GM12878 (cell line): Measurements from ENCODE around the gene NAA25. TPM values are rescaled to one million over a fixed set of nuclear protein-coding genes. Genes with fewer than 3 reads are reported as not detected.

Experiments used
- ATAC-seq: fragments of 200-7000 bp; cut with Tn5 transposase; 3 replicates; pipeline ENCODE4 v1.9.1; 2020; ENCODE audit warnings: mild to moderate bottlenecking, moderate library complexity
- BruUV-seq: library from RNA; stranded (reverse); fragments of 400-500 nt; replicated peaks from 2 replicates; lab custom pipeline; 2021; lab: Mats Ljungman, UMichigan
- CTCF ChIA-PET: fragments of 300-600 bp; sonication (Branson Sonifier 250); formaldehyde crosslinking; extraction: SDS; loops from one replicate; lab custom pipeline; 2021; ENCODE audit warnings: inconsistent platforms; lab: Yijun Ruan, JAX
- POLR2A ChIA-PET: fragments of 350-600 bp; formaldehyde crosslinking; extraction: SDS; loops from one replicate; lab custom pipeline; 2021; ENCODE audit warnings: inconsistent platforms; lab: Charles Lee
- RAD21 ChIA-PET: fragments of 300-600 bp; sonication (Branson Sonifier 250); formaldehyde crosslinking; loops from one replicate; lab custom pipeline; 2023; ENCODE audit warnings: antibody characterized with exemption; ENCODE audit not compliant: unreplicated experiment; lab: Charles Lee
- SMC1A ChIA-PET: fragments of 300-600 bp; sonication (Branson Sonifier 250); formaldehyde crosslinking; loops from one replicate; lab custom pipeline; 2023; ENCODE audit not compliant: unreplicated experiment, uncharacterized antibody; lab: Charles Lee
- DNase-seq: peaks from one replicate; pipeline ENCODE4 v3.0.0-alpha.2; 2011; ENCODE audit warnings: low read depth, low spot score
- FAIRE-seq: peaks from 3 replicates; lab custom pipeline; 2011; peaks lifted over from hg19 to GRCh38; lab: Jason Lieb, UNC
- H2AFZ ChIP-seq: 2 replicates; pipeline ENCODE4 v1.6.0; 2011; ENCODE audit warnings: low read depth, low read length, control low read depth; ENCODE audit not compliant: control insufficient read depth
- H3K27ac ChIP-seq: 2 replicates; pipeline ENCODE4 v1.5.1; 2011; ENCODE audit warnings: control low read depth; ENCODE audit not compliant: control insufficient read depth, insufficient read depth
- H3K27me3 ChIP-seq, 2 experiments: replicated peaks in 1 of 2; 2 replicates each; pipeline versions ENCODE4 v1.6.0 to v1.6.1; 2011; ENCODE audit warnings: low read length in 1 of 2; ENCODE audit not compliant: control insufficient read depth in 2 of 2, insufficient read depth in 2 of 2
- H3K36me3 ChIP-seq, 2 experiments: 2 replicates each; pipeline ENCODE4 v1.5.1; 2011; ENCODE audit warnings: low read length in 1 of 2; ENCODE audit not compliant: control insufficient read depth in 2 of 2, insufficient read depth in 2 of 2
- H3K4me1 ChIP-seq: 2 replicates; pipeline ENCODE4 v1.6.1; 2011; ENCODE audit warnings: mild to moderate bottlenecking, low read length, moderate library complexity, mixed read lengths; ENCODE audit not compliant: control insufficient read depth, insufficient read depth
- H3K4me2 ChIP-seq: 2 replicates; pipeline ENCODE4 v1.6.0; 2011; ENCODE audit warnings: control low read depth; ENCODE audit not compliant: control insufficient read depth, insufficient read depth
- H3K4me3 ChIP-seq: fragments of 200-600 bp; sonication (generic); 2 replicates; pipeline ENCODE4 v1.5.1; 2016
- H3K79me2 ChIP-seq: 2 replicates; pipeline ENCODE4 v1.6.0; 2011; ENCODE audit warnings: low read length; ENCODE audit not compliant: control insufficient read depth, insufficient read depth
- H3K9ac ChIP-seq: 2 replicates; pipeline ENCODE4 v1.8.0; 2011; ENCODE audit warnings: low read length, control low read depth, mixed read lengths; ENCODE audit not compliant: control insufficient read depth, insufficient read depth
- H3K9me3 ChIP-seq: replicated peaks from 3 replicates; pipeline ENCODE4 v1.5.1; 2011; ENCODE audit warnings: mild to moderate bottlenecking, low read length; ENCODE audit not compliant: control insufficient read depth, insufficient read depth
- H4K20me1 ChIP-seq: 2 replicates; pipeline ENCODE4 v1.6.0; 2011; ENCODE audit not compliant: control insufficient read depth, insufficient read depth
- BRCA1 ChIP-seq: IDR thresholded peaks from 2 replicates; pipeline ENCODE4 v1.6.1; 2011; ENCODE audit warnings: low read depth, low read length, improper control_type of control experiment
- HDAC2 ChIP-seq: fragments of 200-600 bp; sonication (generic); IDR thresholded peaks from 2 replicates; pipeline ENCODE4 v1.6.1; 2017
- JUNB ChIP-seq: IDR thresholded peaks from 2 replicates; pipeline ENCODE4 v1.6.1; 2016; ENCODE audit warnings: antibody characterized with exemption, mild to moderate bottlenecking
- MEF2A ChIP-seq: IDR thresholded peaks from 2 replicates; pipeline ENCODE4 v1.6.1; 2011; ENCODE audit warnings: low read depth, mild to moderate bottlenecking, low read length, moderate library complexity; ENCODE audit not compliant: insufficient read depth
- MEF2B ChIP-seq: fragments of 450-650 bp; IDR thresholded peaks from 2 replicates; pipeline ENCODE4 v1.6.1; 2018; ENCODE audit warnings: mild to moderate bottlenecking, moderate library complexity; ENCODE audit not compliant: partially characterized antibody, poor library complexity, severe bottlenecking
- MXI1 ChIP-seq: fragments of 150-350 bp; IDR thresholded peaks from 2 replicates; pipeline ENCODE4 v1.6.1; 2011; ENCODE audit warnings: low read depth, mild to moderate bottlenecking, inconsistent platforms, low read length, improper control_type of control experiment
- NFYB ChIP-seq: IDR thresholded peaks from 2 replicates; pipeline ENCODE4 v1.6.1; 2011; ENCODE audit warnings: low read depth, mild to moderate bottlenecking, low read length, improper control_type of control experiment, moderate library complexity; ENCODE audit not compliant: insufficient read depth
- RELB ChIP-seq: fragments of 450-650 bp; IDR thresholded peaks from 2 replicates; pipeline ENCODE4 v1.6.1; 2017; ENCODE audit warnings: low read depth, mild to moderate bottlenecking, moderate library complexity
- SMAD1 ChIP-seq: fragments of 450-650 bp; IDR thresholded peaks from 2 replicates; pipeline ENCODE4 v1.6.1; 2018; ENCODE audit warnings: mild to moderate bottlenecking, low read depth; ENCODE audit not compliant: partially characterized antibody
- SREBF1 ChIP-seq: IDR thresholded peaks from 2 replicates; pipeline ENCODE4 v1.6.1; 2012; ENCODE audit warnings: mild to moderate bottlenecking, low read length
- STAT3 ChIP-seq: IDR thresholded peaks from 2 replicates; pipeline ENCODE4 v1.6.1; 2011; ENCODE audit warnings: low read depth, low read length, improper control_type of control experiment
- SUZ12 ChIP-seq: fragments of 200-600 bp; sonication (generic); IDR thresholded peaks from one replicate; pipeline ENCODE4 v1.6.1; 2018; ENCODE audit warnings: antibody characterized with exemption, mild to moderate bottlenecking; ENCODE audit not compliant: unreplicated experiment
- TAF1 ChIP-seq: IDR thresholded peaks from 2 replicates; pipeline ENCODE4 v1.6.1; 2011; ENCODE audit warnings: mild to moderate bottlenecking, low read depth, low read length, borderline replicate concordance
- TCF12 ChIP-seq: IDR thresholded peaks from 2 replicates; pipeline ENCODE4 v1.6.1; 2011; ENCODE audit warnings: low read depth, mild to moderate bottlenecking, low read length
- ZNF274 ChIP-seq: IDR thresholded peaks from one replicate; pipeline ENCODE4 v1.8.0; 2011; ENCODE audit not compliant: insufficient read length, insufficient read depth
- ZZZ3 ChIP-seq: IDR thresholded peaks from 2 replicates; pipeline ENCODE4 v1.6.1; 2011; ENCODE audit warnings: low read depth; ENCODE audit not compliant: control insufficient read depth, insufficient read length
- WGBS: methylation state at CpG from one replicate; pipeline ENCODE4 v1.1.6; 2016; ENCODE audit warnings: low lambda C conversion rate; ENCODE audit not compliant: insufficient replicate concordance, insufficient coverage; ENCODE audit errors: missing lambda C conversion rate; 5-methylcytosine and 5-hydroxymethylcytosine counted together
- in situ Hi-C: fragments of 300-500 bp; cut with MboI; formaldehyde crosslinking; loops from 9 replicates; pipeline ENCODE4 v1.14.3; 2018; ENCODE audit warnings: mixed read lengths
- intact Hi-C: fragments of 100-400 bp; cut with micrococcal nuclease; formaldehyde crosslinking; loops from one replicate; pipeline ENCODE4 v1.14.2; 2022; ENCODE audit not compliant: unreplicated experiment
- polyA plus RNA-seq, 11 experiments: library from polyadenylated mRNA; depleted of rRNA in 4 of 11; unstranded in 6 of 11; stranded (reverse) in 5 of 11; fragments of >200 nt; fragmentation: Nextera tagmentation in 4 of 11; fragmentation: Illumina TruSeq in 1 of 11; extraction: Ambion mirVana in 4 of 11; extraction: Trizol in 1 of 11; gene quantifications; 1 replicate in 1 of 11; 2 replicates in 10 of 11; pipeline versions ENCODE4 v1.2.1 to v1.2.3, GENCODE V29; 2011 to 2016; ENCODE audit warnings: inconsistent platforms in 2 of 11, missing spikeins in 2 of 11, low read depth in 1 of 11
- total RNA-seq, 4 experiments: library from RNA; depleted of rRNA in 3 of 4; stranded (reverse); fragments of >200 nt in 3 of 4; fragmentation: Illumina TruSeq in 1 of 4; extraction: Trizol in 1 of 4; gene quantifications; 2 replicates each; pipeline versions ENCODE4 v1.2.1 to v1.2.3, GENCODE V29; 2013 to 2021

Gene NAA25
- total and polyA plus RNA-seq, 10 of the 15 experiments (the other 5 are each of a cell fraction or from before 2014, with no cell fraction given) = 15.0 to 39.2 (median 29.4) TPM

GRCh38 chr12:112108202-112109079 is at the start of gene NAA25 (continued):
- no peak for TF ChIP-seq TCF12
- TF ChIP-seq RELB = no peak; the same call in 1 of the 2 replicates
- peak; percentile 88; the same call in 1 of the 2 replicates for TF ChIP-seq HDAC2
- TF ChIP-seq ZNF274 = no peak
- TF ChIP-seq SMAD1 = no peak
- no peak for TF ChIP-seq NFYB
- TF ChIP-seq STAT3 = no peak
- TF ChIP-seq TAF1 = peak; percentile 65; the same call in 1 of the 2 replicates
- TF ChIP-seq MEF2A = 0 out of 2 replicates have a peak, but pooled peaks have one; percentile 20
- TF ChIP-seq BRCA1 = no peak
- TF ChIP-seq MEF2B = no peak

- intact Hi-C loops (loop anchor here (2.0 kb wide), 1 partner anchor 29 kb away; no protein-coding TSS in a partner anchor), in situ Hi-C loops (no loop called here)
- no peak overlapping the region for H2AFZ ChIP-seq
- no peak for TF ChIP-seq ZZZ3
- no peak for TF ChIP-seq SREBF1
- no peak for TF ChIP-seq HDAC2
- no peak for TF ChIP-seq JUNB
- no peak for TF ChIP-seq MXI1
- TF ChIP-seq SUZ12 = no peak
- no TSS peak for BruUV-seq
- DNase-seq (no peak), FAIRE-seq (no peak), ATAC-seq (no peak)
- POLR2A ChIA-PET = interaction anchor here (0.9 kb wide), 1 partner anchor 21 kb away, joined by 3 read pairs; no protein-coding TSS in a partner anchor
- H3K4me1 ChIP-seq = peaks cover 3% of the 10 kb centered on the region; the same call in 1 of the 2 replicates
- H3K27ac ChIP-seq = no peak overlapping the region
- RAD21 ChIA-PET = no interaction called here
- H3K4me3 ChIP-seq = no peak overlapping the region
- no peak overlapping the region for H3K4me2 ChIP-seq
- H4K20me1 ChIP-seq = no peaks in the 10 kb centered on the region
- H3K9me3 ChIP-seq = peaks cover 3% of the 10 kb centered on the region
- no peak overlapping the region for H3K9ac ChIP-seq
- 97% methylated on average over 8 of the region's 8 CpGs for WGBS
- CTCF ChIA-PET = no interaction called here
- H3K79me2 ChIP-seq = no peaks in the 10 kb centered on the region
- peaks cover 7 to 32% of the 10 kb centered on the region in 2 experiments for H3K36me3 ChIP-seq
- H3K27me3 ChIP-seq = no peaks in the 10 kb centered on the region
- SMC1A ChIA-PET = interaction anchor here (0.9 to 1.5 kb wide), 2 partner anchors 14 to 209 kb away, joined by 3 to 4 read pairs; no protein-coding TSS in a partner anchor
These were observed 45.3 kb upstream of the NAA25 start for GRCh38 chr12:112153893-112154219.
